Measurements from ENCODE around the gene TMTC1. TPM values are rescaled to one million over a fixed set of nuclear protein-coding genes. Genes with fewer than 3 reads are reported as not detected.
"Not testable (repeated sequence)": the region's sequence is repeated elsewhere in the genome, so short reads cannot be mapped to it uniquely, and the experiment has no call there.

TMTC1 gene
- total and polyA plus RNA-seq, 7 donors: 15.8 to 45.8 (median 30.4) TPM

GRCh38 chr12:29639893-29640495 lies 143.7 kb downstream of the TMTC1 start:
- intact Hi-C loops (cut with DNase I): loop anchor here in 1 of 2 donors (10.0 kb wide), 1 partner anchor 85 kb away; no protein-coding TSS in a partner anchor
- Histone ChIP-seq H3K4me1 (peaks cover 26% of the 10 kb centered on the region), H3K27me3 (ENCODE audit: insufficient read depth in 3 of 3, low read length in 2 of 3) (no peaks in the 10 kb centered on the region), H3K4me3 (peak overlapping the region; percentile 20), H3K36me3 (ENCODE audit: insufficient read depth in 1 of 2, low read depth in 1 of 2) (peaks cover 0 to 10% of the 10 kb centered on the region in 2 donors), H3K27ac (peak overlapping the region; percentile 72), H3K9me3 (no peaks in the 10 kb centered on the region)
- ATAC-seq: peak in 1 of 4 donors; percentile 31
- WGBS, 3 donors: 50 to 71% (median 63%) methylated on average over 10 of the region's 10 CpGs
- no peak for TF ChIP-seq CTCF (IDR thresholded peaks at IDR 0.05)
- no peak for DNase-seq

GRCh38 chr12:29638528-29638927 lies 145.2 kb downstream of the TMTC1 start:
- Histone ChIP-seq H3K27me3 (ENCODE audit: insufficient read depth in 3 of 3, low read length in 2 of 3) (no peaks in the 10 kb centered on the region), H3K9me3 (no peaks in the 10 kb centered on the region), H3K4me1 (peaks cover 26% of the 10 kb centered on the region), H3K27ac (no peak overlapping the region), H3K36me3 (ENCODE audit: insufficient read depth in 1 of 2, low read depth in 1 of 2) (peaks cover 0 to 10% of the 10 kb centered on the region in 2 donors), H3K4me3 (no peak overlapping the region)
- DNase-seq: no peak
- no peak for TF ChIP-seq CTCF (IDR thresholded peaks at IDR 0.05)
- intact Hi-C loops (cut with DNase I): no loop called here
- no peak for ATAC-seq
- WGBS, 3 donors: 61 to 72% (median 63%) methylated on average over 8 of the region's 8 CpGs

- no peaks in the 10 kb centered on the region for H3K9me3 ChIP-seq
- TF ChIP-seq CTCF (IDR thresholded peaks at IDR 0.05): no peak
- peaks cover under 1% of the 10 kb centered on the region for H3K4me1 ChIP-seq
- no peak overlapping the region for H3K4me3 ChIP-seq
- intact Hi-C loops (cut with DNase I): no loop called here
- no peak overlapping the region for H3K27ac ChIP-seq
- no peak for DNase-seq
- H3K36me3 ChIP-seq (ENCODE audit: insufficient read depth in 1 of 2, low read depth in 1 of 2): peaks cover 0 to 51% of the 10 kb centered on the region in 2 donors
- ATAC-seq: no peak
- 81 to 88% (median 82%) methylated on average over 3 of the region's 3 CpGs for WGBS, 3 donors
- H3K27me3 ChIP-seq (ENCODE audit: insufficient read depth in 3 of 3, low read length in 2 of 3): no peaks in the 10 kb centered on the region
Observed at GRCh38 chr12:29634057-29634456, 149.7 kb downstream of the TMTC1 start.

GRCh38 chr12:29630164-29630563 lies 153.6 kb downstream of the TMTC1 start:
- H3K27me3 ChIP-seq (ENCODE audit: insufficient read depth in 3 of 3, low read length in 2 of 3); H3K9me3 ChIP-seq; ATAC-seq; H3K27ac ChIP-seq; H3K4me1 ChIP-seq; DNase-seq; H3K4me3 ChIP-seq; intact Hi-C loops (cut with DNase I): not testable (repeated sequence)
- 67 to 93% (median 84%) methylated on average over 1 of the region's 1 CpG for WGBS, 3 donors
- H3K36me3 ChIP-seq (ENCODE audit: insufficient read depth in 1 of 2, low read depth in 1 of 2): peaks cover 0 to 50% of the 10 kb centered on the region in 2 donors

GRCh38 chr12:29627221-29627620 lies 156.5 kb downstream of the TMTC1 start:
- TF ChIP-seq CTCF (IDR thresholded peaks at IDR 0.05): no peak
- 91 to 100% (median 95%) methylated on average over 1 of the region's 1 CpG for WGBS, 3 donors

More at GRCh38 chr12:29627221-29627620, 156.5 kb downstream of the TMTC1 start:
- intact Hi-C loops (cut with DNase I): no loop called here
- peaks cover 0 to 38% of the 10 kb centered on the region in 2 donors for H3K36me3 ChIP-seq (ENCODE audit: insufficient read depth in 1 of 2, low read depth in 1 of 2)
- no peaks in the 10 kb centered on the region for H3K9me3 ChIP-seq
- ATAC-seq (no peak), DNase-seq (no peak)
- H3K27ac ChIP-seq: no peak overlapping the region
- H3K27me3 ChIP-seq (ENCODE audit: insufficient read depth in 3 of 3, low read length in 2 of 3): no peaks in the 10 kb centered on the region
- peaks cover 6% of the 10 kb centered on the region for H3K4me1 ChIP-seq
- H3K4me3 ChIP-seq: no peak overlapping the region

All from psoas muscle (tissue), 8 donors.